Measurements from ENCODE around the gene ALX4. TPM values are rescaled to one million over a fixed set of nuclear protein-coding genes. Genes with fewer than 3 reads are reported as not detected.

ALX4 gene
- total RNA-seq, 1 experiment from 2014 or later, result 1.1 TPM

GRCh38 chr11:44304091-44305025, 5.6 kb downstream of the ALX4 start:
- Histone ChIP-seq H3K9me3 (replicated peaks) (no peaks in the 10 kb centered on the region), H3K4me1 (peaks cover 26% of the 10 kb centered on the region), H3K27me3 (no peaks in the 10 kb centered on the region), H3K36me3 (no peaks in the 10 kb centered on the region), H3K27ac (no peak overlapping the region), H3K4me3 (no peak overlapping the region)
- DNase-seq, result no peak

- peaks cover 26% of the 10 kb centered on the region for H3K4me1 ChIP-seq
- H3K4me3 ChIP-seq, result no peak overlapping the region
- H3K9me3 ChIP-seq (replicated peaks), result no peaks in the 10 kb centered on the region
- no peak for DNase-seq
- no peaks in the 10 kb centered on the region for H3K27me3 ChIP-seq
- no peaks in the 10 kb centered on the region for H3K36me3 ChIP-seq
- H3K27ac ChIP-seq, result no peak overlapping the region
Observed at GRCh38 chr11:44303401-44303938, 6.5 kb downstream of the ALX4 start.

- Histone ChIP-seq H3K27me3 (no peaks in the 10 kb centered on the region), H3K27ac (peak overlapping the region; percentile 34; the same call in 1 of the 2 replicates), H3K4me3 (no peak overlapping the region), H3K36me3 (no peaks in the 10 kb centered on the region), H3K4me1 (peaks cover 26% of the 10 kb centered on the region), H3K9me3 (replicated peaks) (no peaks in the 10 kb centered on the region)
- peak; percentile 77 to 86 for DNase-seq
Observed at GRCh38 chr11:44301564-44302271, 8.2 kb downstream of the ALX4 start.

- H3K27ac ChIP-seq, result peak overlapping the region; percentile 34; the same call in 1 of the 2 replicates
- no peaks in the 10 kb centered on the region for H3K36me3 ChIP-seq
- H3K4me3 ChIP-seq, result no peak overlapping the region
- no peaks in the 10 kb centered on the region for H3K27me3 ChIP-seq
- H3K4me1 ChIP-seq, result peaks cover 26% of the 10 kb centered on the region
- peak; percentile 51 to 55 for DNase-seq
- no peaks in the 10 kb centered on the region for H3K9me3 ChIP-seq (replicated peaks)
Observed at GRCh38 chr11:44300844-44301563, 8.9 kb downstream of the ALX4 start.

GRCh38 chr11:44298862-44299261, 11.1 kb downstream of the ALX4 start:
- no peaks in the 10 kb centered on the region for H3K36me3 ChIP-seq
- H3K27me3 ChIP-seq, result no peaks in the 10 kb centered on the region
- DNase-seq, result no peak
- no peak overlapping the region for H3K4me3 ChIP-seq
- H3K27ac ChIP-seq, result no peak overlapping the region
- no peaks in the 10 kb centered on the region for H3K9me3 ChIP-seq (replicated peaks)
- peaks cover 26% of the 10 kb centered on the region for H3K4me1 ChIP-seq

DNA sequence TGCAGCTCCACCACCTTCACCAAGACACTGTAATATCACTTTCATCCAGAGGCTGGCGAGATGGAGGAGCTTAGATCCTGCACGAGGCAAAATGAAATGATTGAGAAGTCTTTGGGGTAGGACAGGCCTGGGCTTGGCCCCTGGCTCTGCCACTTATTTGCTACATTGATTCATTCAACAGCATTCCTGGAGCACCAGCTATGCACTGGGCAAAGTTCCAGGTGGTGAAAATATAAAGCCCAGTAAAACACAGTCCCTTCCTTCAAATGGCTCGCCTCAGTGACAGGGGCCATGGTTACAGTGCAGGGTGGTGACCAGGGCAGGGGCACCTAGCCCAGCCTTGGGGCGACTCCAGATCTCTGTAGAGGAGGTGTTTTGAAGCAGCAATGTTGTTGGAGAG, 19.7 kb downstream of the ALX4 start:
- DNase-seq, result no peak
- peaks cover 15% of the 10 kb centered on the region for H3K4me1 ChIP-seq

GRCh38 chr11:44288133-44288526, 21.8 kb downstream of the ALX4 start:
- H3K4me1 ChIP-seq, result peaks cover 15% of the 10 kb centered on the region

More for the DNA sequence above, 19.7 kb downstream of the ALX4 start:
- H3K4me3 ChIP-seq, result no peak overlapping the region
- H3K27ac ChIP-seq, result no peak overlapping the region
- H3K27me3 ChIP-seq, result no peaks in the 10 kb centered on the region
- H3K36me3 ChIP-seq, result no peaks in the 10 kb centered on the region
- H3K9me3 ChIP-seq (replicated peaks), result no peaks in the 10 kb centered on the region

DNA sequence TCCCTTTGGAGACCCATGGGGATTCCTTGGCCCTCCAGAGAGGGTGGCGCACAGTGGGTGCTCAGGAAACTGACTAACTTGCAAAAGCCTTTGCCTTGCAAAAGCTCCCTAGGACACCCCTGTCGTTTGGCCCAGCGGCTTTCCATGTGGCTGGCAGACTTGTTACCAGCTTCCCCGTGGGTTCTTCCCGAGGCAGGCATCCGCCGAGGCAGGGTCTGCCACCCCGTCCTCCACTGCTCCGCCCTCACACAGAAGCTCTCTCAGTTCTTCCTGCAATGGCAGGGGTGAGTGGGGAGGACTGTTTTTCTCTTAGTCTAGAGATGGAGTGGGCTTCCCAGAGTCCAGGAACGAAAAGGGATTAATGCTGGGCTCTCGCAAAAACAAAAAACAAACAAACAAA, 23.0 kb downstream of the ALX4 start:
- no peak overlapping the region for H3K4me3 ChIP-seq
- no peak overlapping the region for H3K27ac ChIP-seq

More at GRCh38 chr11:44288133-44288526, 21.8 kb downstream of the ALX4 start:
- DNase-seq, result no peak
- no peaks in the 10 kb centered on the region for H3K27me3 ChIP-seq
- H3K36me3 ChIP-seq, result no peaks in the 10 kb centered on the region
- H3K27ac ChIP-seq, result no peak overlapping the region
- H3K9me3 ChIP-seq (replicated peaks), result no peaks in the 10 kb centered on the region
- H3K4me3 ChIP-seq, result no peak overlapping the region

GRCh38 chr11:44286268-44286880, 23.6 kb downstream of the ALX4 start:
- no peaks in the 10 kb centered on the region for H3K27me3 ChIP-seq
- peak; percentile 84 to 94 for DNase-seq
- no peak overlapping the region for H3K4me3 ChIP-seq
- no peaks in the 10 kb centered on the region for H3K36me3 ChIP-seq
- H3K9me3 ChIP-seq (replicated peaks), result no peaks in the 10 kb centered on the region
- peak overlapping the region; percentile 45 for H3K27ac ChIP-seq
- peaks cover 15% of the 10 kb centered on the region for H3K4me1 ChIP-seq

More for the DNA sequence above, 23.0 kb downstream of the ALX4 start:
- Histone ChIP-seq H3K27me3 (no peaks in the 10 kb centered on the region), H3K36me3 (no peaks in the 10 kb centered on the region), H3K4me1 (peaks cover 15% of the 10 kb centered on the region), H3K9me3 (replicated peaks) (no peaks in the 10 kb centered on the region)
- no peak for DNase-seq

- no peak overlapping the region for H3K4me3 ChIP-seq
- DNase-seq, result peak; percentile 78 to 81
- H3K27me3 ChIP-seq, result no peaks in the 10 kb centered on the region
- no peaks in the 10 kb centered on the region for H3K9me3 ChIP-seq (replicated peaks)
- H3K36me3 ChIP-seq, result no peaks in the 10 kb centered on the region
- H3K27ac ChIP-seq, result peak overlapping the region; percentile 45
- H3K4me1 ChIP-seq, result peaks cover 15% of the 10 kb centered on the region
Observed at GRCh38 chr11:44285756-44286155, 24.2 kb downstream of the ALX4 start.

DNA sequence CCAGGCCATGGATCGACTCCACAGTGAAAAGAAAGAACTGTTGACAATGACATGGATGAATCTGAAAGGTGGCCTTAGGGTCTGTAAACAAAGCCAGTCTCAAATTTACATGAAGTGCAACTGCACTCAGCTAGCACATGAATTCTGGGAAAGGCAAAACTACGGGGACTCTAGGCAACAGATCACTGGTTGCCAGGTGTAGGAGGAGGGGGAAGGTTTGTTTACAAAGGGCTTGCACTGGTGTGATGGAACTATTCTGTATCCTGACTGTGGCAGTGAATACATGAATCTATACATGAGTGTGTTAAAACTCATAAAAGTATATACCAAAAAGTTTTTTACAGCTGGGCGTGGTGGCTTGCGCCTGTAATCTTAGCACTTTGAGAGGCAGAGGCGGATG, 27.3 kb downstream of the ALX4 start:
- no peaks in the 10 kb centered on the region for H3K27me3 ChIP-seq
- no peak overlapping the region for H3K4me3 ChIP-seq
- DNase-seq, result no peak
- H3K9me3 ChIP-seq (replicated peaks), result no peaks in the 10 kb centered on the region
- H3K4me1 ChIP-seq, result peaks cover 16% of the 10 kb centered on the region
- H3K36me3 ChIP-seq, result no peaks in the 10 kb centered on the region
- H3K27ac ChIP-seq, result no peak overlapping the region

- no peak for DNase-seq
- H3K4me1 ChIP-seq, result peaks cover 19% of the 10 kb centered on the region
- H3K9me3 ChIP-seq (replicated peaks), result no peaks in the 10 kb centered on the region
- no peak overlapping the region for H3K27ac ChIP-seq
- H3K4me3 ChIP-seq, result no peak overlapping the region
- H3K27me3 ChIP-seq, result no peaks in the 10 kb centered on the region
- H3K36me3 ChIP-seq, result no peaks in the 10 kb centered on the region
Observed at GRCh38 chr11:44281151-44281550, 28.8 kb downstream of the ALX4 start.

DNA sequence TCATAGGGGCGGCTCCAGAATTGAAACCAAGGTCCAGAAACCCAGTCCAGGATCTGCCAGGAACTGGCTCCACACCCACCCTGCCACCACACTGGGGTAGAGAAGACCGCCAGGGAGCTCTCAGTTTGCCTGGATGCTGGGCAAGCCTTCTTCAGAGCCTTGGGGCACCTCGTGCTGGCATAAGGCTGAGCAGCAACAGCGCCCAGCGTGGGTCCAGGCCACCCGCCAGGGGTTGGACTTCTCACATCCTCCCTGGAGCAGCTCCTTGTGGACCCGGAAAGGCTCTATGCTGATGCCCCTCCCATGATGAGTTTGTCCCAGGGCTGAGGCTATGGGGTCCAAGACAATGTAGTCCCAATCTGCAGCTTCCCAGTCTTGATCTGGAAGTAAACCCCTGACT, 29.7 kb downstream of the ALX4 start:
- DNase-seq, result no peak
- Histone ChIP-seq H3K4me1 (peaks cover 10% of the 10 kb centered on the region), H3K9me3 (replicated peaks) (no peaks in the 10 kb centered on the region), H3K27ac (no peak overlapping the region), H3K36me3 (no peaks in the 10 kb centered on the region), H3K4me3 (no peak overlapping the region), H3K27me3 (no peaks in the 10 kb centered on the region)

- no peaks in the 10 kb centered on the region for H3K9me3 ChIP-seq (replicated peaks)
- no peak overlapping the region for H3K27ac ChIP-seq
- peaks cover 10% of the 10 kb centered on the region; the same call in 1 of the 2 replicates for H3K4me1 ChIP-seq
- H3K36me3 ChIP-seq, result no peaks in the 10 kb centered on the region
- no peaks in the 10 kb centered on the region for H3K27me3 ChIP-seq
- no peak for DNase-seq
- no peak overlapping the region for H3K4me3 ChIP-seq
Observed at GRCh38 chr11:44279483-44279882, 30.5 kb downstream of the ALX4 start.
